Activated CD8-positive, alpha-beta memory T cell treated with anti-CD3 and anti-CD28 coated beads, Interleukin-2, amount 50 U/mL, for 1 hour (primary cell): ENCODE measurements around the gene RNU1-4.
"Not testable (repeated sequence)": the region's sequence is repeated elsewhere in the genome, so short reads cannot be mapped to it uniquely, and the experiment has no call there.

Experiments used
- DNase-seq: peaks from one replicate; pipeline ENCODE4 v3.0.0-alpha.2; 2020; ENCODE audit errors: extremely low read depth

The RNU1-4 gene

GRCh38 chr1:16708704-16709103 is 31.6 kb upstream of the RNU1-4 start:
- not testable (repeated sequence) for DNase-seq

- DNase-seq, result not testable (repeated sequence)
Observed at GRCh38 chr1:16709659-16710087, 30.6 kb upstream of the RNU1-4 start.

GRCh38 chr1:16710618-16711017 is 29.7 kb upstream of the RNU1-4 start:
- not testable (repeated sequence) for DNase-seq

- not testable (repeated sequence) for DNase-seq
Observed at GRCh38 chr1:16712131-16712530, 28.2 kb upstream of the RNU1-4 start.

GRCh38 chr1:16712582-16712981 is 27.7 kb upstream of the RNU1-4 start:
- not testable (repeated sequence) for DNase-seq

- DNase-seq, result not testable (repeated sequence)
Observed at GRCh38 chr1:16712984-16713383, 27.3 kb upstream of the RNU1-4 start.

GRCh38 chr1:16713480-16713879 is 26.8 kb upstream of the RNU1-4 start:
- not testable (repeated sequence) for DNase-seq

- DNase-seq, result no peak
Observed at GRCh38 chr1:16716691-16717335, 23.5 kb upstream of the RNU1-4 start.

GRCh38 chr1:16717336-16718098 is 22.8 kb upstream of the RNU1-4 start:
- DNase-seq, result no peak

- DNase-seq, result not testable (repeated sequence)
Observed at GRCh38 chr1:16718099-16718907, 22.0 kb upstream of the RNU1-4 start.

GRCh38 chr1:16718908-16719533 is 21.3 kb upstream of the RNU1-4 start:
- DNase-seq, result no peak

- DNase-seq, result no peak
Observed at GRCh38 chr1:16719571-16720350, 20.6 kb upstream of the RNU1-4 start.

- no peak for DNase-seq
Observed at GRCh38 chr1:16720351-16721223, 19.7 kb upstream of the RNU1-4 start.

GRCh38 chr1:16721871-16722641 is 18.3 kb upstream of the RNU1-4 start:
- DNase-seq, result no peak

GRCh38 chr1:16724718-16725438 is 15.4 kb upstream of the RNU1-4 start:
- DNase-seq, result no peak

- DNase-seq, result not testable (repeated sequence)
Observed at GRCh38 chr1:16725439-16726245, 14.7 kb upstream of the RNU1-4 start.

- no peak for DNase-seq
Observed at GRCh38 chr1:16727190-16728111, 12.9 kb upstream of the RNU1-4 start.
